Activated T-cell treated with anti-CD3 and anti-CD28 coated beads for 4 hours (primary cell): Measurements from ENCODE around the gene ITPR1.

Experiments used
- DNase-seq: peaks from one replicate; pipeline ENCODE4 v3.0.0-alpha.2; 2020

ITPR1 gene

DNA sequence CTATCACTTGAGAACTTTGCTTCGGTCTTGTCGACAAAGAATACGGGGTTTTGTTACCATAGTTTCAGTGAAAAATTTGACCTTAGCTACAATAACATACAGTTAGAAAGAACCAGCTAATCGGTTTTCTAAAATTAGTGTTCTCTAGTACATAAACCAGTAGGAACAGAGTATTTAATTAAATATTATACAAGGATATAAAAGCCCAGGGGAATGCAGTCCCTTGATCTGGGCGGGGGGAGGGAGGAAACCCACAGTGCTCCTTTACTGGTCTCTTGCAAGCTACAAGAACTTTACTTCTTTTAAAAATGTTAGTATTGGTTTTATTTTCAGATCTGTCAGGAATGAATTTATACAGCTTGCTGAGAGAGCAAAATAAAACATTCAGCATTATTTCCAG lies 41.8 kb downstream of the ITPR1 start:
- DNase-seq, result no peak

DNA sequence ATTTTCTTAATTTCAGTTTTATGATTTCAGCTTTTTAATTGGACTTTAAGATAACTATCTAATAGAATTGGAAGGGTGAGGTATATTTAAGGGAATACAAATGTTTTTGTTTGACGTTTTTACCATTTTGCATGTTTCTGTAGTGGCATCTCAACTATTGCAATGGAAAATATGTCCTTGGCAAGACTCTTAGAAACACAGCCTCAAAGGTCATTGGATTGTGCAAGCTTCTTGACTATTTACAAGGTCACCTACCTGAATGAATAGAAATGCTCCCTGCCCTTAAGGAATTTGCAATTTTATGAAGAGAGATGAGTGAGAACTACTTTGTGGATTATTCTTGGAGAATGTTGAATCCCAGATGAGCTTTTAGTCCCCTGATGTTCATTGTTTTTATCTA lies 43.1 kb downstream of the ITPR1 start:
- no peak for DNase-seq

DNA sequence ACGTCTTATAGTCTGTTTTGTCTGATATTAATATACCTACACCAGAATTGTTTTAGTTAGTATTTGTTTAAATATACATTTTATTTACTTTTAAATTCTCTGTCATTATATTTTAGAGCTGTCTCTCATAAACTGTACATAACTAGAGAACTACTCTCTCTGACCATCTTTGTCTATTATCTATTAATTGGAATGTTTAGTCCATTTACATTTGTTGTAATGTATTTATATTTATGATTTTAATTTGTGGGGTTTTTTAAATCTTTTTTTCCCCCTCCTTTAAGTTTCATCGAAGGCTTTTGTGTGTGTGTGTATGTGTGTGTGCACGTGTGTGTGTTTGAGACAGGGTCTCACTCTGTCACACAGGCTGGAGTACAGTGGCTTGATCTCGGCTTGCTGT lies 47.1 kb downstream of the ITPR1 start:
- no peak for DNase-seq

DNA sequence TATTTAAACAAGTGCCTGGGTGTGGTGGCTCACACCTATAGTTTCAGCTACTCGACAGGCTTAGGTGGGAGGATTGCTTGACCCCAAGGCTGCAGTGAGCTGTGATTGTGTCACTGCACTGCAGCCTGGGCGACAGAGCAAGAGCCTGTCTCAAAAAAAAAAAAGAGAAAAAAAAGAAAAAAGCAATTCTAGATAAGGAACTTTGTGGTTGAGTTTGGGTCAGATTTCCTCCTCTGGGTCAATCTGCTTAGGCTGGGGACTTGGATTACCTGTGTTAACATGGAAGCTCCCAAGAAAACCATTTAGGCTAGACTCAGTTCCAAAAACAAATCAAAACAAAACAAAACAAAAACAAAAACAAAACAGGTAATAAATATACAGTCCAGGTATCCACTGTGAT lies 50.0 kb downstream of the ITPR1 start:
- no peak for DNase-seq

DNA sequence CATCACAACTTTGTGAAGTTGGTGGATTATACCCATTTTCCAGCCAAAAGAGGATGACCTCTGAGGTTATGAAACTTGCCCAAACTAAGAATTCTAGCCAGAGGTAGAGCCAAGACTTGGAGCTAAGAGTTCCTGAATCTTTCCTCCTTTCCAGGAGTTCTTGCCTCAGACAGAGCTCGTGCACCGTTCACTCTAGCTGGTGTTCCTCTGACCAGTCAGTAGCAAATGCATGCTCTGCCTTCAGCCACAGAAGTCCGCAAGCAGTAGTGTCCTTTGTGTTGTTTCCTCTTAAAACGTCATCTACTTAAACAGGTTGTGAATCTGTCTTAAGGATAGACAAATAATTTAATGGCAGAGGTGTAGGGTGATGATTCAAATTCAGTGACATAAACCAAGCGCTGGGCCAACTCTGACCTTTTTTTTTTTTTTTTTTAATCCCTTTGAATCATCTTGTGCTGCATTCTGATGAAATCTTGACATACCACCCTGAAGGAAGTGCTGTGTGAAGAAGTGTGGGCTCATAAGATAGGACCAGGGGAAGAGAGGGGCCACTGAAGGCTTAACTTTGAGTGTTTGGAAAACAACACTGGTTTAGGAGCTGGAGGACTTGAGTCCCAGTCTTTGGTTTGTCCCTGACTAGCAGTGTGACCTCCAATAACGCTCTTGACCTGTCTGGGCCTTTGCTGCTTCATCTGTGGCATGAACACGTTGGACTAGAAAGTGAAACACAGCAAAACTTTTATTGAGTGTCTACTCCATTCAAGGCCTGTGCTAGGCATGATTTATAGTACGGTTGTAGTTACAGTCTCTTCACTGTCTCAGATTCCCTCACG lies 53.4 kb downstream of the ITPR1 start:
- no peak for DNase-seq

DNA sequence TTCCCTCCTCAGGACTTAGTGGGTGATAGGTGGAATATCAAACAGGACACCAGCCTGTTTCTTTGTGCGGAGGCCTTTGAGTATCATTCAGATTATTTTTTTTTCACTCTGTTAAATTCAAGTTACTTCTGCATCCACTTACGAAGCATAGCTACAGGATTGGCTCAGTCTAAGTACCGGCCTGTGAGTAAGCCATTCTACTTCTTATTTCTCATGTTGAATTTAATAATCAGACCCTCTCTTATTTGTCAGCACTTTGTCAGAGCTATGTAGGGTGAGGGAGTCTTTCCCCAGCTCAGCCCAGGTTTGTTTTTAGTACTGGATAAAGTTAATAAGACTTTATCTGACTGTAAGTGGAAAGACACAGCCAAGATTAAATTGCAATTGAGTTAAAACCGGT lies 54.7 kb downstream of the ITPR1 start:
- DNase-seq, result no peak

DNA sequence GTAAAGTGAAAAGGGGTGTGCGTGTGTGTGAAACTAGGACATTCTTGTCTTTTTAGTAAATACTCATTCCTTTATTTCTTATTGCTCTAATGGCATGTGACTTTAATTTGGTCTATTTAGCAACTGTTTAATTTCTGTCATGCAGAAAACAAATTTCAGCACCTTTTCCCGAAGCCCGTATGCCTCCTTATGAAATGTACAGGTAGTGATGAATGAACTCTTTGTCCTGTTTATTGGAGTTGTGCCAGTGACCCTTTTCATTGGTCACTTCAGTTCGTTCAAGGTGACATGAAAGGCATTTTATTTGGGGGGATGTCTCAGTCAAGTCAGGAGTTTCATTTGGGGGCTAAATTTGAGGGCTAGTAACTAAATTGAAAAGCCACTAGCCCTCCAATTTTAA lies 55.2 kb downstream of the ITPR1 start:
- DNase-seq, result no peak

DNA sequence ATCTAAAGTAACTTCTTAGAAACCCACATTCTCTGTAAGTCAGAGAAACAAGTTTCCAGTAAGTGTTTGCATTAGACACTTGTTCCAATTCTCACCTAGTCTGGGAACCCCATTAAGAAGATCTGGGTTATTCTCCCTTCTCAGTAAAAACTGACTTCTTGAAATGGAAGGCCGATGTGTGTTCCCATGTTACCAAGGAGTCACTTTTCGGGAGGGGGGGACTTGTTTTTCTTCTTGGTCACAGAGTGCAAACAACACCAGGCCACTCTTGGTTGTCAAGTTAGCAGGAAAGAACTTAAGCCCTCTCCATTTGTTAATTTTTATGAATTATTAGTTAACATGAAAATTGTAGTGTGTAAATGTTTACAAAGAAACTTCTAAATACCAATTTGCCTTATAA lies 55.6 kb downstream of the ITPR1 start:
- DNase-seq, result no peak

DNA sequence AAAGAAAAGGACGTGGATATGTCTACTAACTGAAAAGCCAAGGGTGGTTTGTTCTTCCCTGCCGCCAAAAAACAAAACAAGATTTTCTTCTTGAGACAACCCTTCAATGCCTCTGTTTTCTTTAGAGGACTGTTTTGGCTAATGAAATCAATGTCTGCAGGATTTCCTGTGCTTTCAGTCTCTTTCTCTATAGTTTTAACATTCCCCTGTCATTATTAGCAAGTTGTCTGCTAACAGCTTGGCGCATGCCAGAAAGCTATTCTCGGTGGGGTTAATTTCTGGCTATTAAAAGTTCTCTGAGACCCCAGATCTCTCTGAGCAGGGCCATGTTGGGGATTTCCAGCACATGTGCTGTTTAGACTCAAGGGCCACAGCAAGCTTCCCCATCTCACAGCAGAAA lies 56.7 kb downstream of the ITPR1 start:
- no peak for DNase-seq

DNA sequence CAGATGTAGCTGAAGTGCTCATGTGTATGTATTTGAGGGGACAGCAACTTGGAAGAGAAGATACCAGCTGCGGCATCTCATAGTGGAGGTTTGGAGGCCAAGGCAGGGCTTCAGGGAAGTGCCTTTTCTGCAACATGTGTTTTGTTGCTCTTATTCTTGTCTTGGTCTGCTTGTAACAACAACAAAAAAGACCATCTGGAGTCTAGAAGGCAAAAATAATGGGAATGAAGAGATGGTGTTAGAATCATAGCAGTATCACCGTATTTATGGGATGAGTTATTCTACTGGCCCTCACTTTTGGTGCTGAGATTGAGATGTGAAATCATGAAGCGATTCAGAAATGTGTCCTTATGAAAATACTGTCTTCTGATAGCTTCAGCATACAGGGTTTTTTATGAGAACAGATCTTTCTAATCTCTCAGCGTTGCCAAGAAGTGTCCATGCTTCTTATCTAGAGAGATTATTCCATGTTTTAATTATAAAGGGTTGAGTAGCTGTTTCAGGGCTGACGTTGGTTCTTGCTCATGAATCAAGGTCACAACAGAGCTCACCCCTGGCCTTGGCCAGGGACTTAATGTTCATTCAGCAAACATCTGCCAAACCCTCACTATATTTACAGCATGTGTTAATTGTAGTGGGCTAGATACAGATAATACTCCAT lies 58.0 kb downstream of the ITPR1 start:
- DNase-seq, result no peak

DNA sequence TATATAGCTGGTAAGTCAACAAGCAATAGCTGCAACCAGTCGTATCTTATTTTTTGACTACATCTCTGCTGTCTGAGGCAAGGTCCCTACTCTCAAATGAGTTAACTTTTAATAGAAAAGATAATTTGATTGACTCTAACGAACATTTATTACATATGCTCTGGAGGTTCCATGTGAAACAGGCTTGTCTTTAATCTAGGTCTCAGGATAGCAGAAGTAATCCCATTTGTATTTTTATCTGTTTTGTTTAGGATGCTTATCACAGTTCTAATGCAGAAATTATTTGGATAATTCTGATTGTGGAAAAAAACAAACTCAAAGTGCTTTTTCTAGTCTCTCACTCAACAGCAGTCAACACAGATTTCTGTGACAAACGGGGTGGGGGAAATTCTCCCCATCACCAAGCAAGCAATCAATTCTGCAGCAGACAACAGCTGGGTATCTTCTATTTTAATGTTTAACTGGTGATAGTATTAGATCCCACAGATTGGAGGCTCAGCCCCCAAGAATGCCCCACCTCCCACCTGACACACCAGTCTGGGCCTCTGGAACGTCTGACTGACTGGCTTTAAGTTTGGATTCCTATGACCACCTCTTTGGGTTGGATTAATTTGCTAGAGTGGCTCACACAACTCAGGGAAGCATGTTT lies 58.8 kb downstream of the ITPR1 start:
- no peak for DNase-seq

DNA sequence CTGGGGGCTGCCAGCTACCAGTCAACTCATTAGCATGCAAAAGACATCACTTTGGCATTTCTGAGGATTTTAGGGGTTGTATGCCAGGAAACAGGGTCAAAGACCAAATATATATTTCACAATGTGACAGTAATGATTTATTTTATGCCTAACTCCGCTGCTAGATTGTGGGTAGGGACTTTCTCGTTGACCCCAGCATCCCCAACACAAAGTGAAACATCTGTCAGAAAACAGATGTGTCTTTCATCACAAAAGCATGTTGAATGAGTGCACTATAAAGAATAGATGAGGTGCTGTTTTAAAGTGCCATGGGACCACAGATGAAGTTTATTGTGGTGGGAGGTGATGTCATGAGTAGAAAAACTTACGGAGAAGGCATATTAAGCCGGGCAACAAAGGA lies 59.7 kb downstream of the ITPR1 start:
- no peak for DNase-seq

DNA sequence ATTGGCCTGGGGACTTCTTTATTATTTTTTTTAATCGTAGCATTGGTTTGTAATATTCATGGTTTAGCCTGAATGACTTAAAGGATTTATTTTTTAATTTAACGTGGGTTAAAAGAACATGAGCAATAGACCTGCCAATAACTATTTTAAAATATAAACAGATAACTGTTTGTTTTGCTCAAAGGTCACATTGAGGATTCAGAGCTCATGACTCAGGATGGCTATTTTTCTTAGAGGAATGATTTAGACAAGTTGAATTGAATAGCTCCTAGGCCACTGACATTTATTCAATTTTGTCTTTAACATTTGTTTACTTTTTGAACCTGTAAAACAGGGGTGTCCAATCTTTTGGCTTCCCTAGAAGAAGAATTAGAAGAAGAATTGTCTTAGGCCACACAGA lies 68.5 kb downstream of the ITPR1 start:
- DNase-seq, result no peak

DNA sequence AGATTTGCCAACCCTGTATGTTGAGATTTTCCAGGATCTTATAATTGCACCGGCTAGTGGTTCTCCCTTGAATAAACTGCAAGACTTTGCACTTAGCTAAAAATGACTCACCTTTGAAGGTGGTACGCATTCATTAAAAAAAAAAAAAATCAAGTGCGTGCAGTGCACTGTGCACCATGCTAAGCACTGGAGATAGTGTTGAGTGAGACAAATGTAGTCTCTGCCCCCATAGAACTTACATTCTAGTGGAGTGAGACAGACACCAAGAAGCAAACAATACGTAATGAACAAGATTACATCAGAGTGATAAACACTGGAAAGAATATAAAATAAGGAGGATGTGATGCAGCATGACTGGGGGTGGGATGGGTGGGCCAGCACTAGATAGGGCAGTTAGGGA lies 69.4 kb downstream of the ITPR1 start:
- no peak for DNase-seq

DNA sequence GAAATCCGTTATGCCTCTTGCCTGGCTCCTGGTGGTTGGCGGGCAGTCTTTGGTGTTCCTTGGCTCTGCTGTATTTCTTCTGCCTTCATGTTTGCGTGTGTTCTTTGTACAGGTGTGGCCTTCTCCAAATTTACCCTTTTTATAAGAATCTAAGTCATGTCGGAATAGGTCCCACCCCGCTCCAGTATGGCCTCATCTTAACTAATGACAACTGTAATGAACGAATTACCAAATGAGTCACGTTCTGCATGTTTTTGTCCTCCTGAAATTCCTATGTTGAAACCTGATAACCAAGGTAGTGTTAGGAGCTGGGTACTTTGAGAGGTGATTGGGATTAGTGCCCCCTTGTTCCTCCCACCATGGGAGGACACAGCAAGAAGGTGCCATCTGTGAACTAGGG lies 71.1 kb downstream of the ITPR1 start:
- DNase-seq, result no peak

DNA sequence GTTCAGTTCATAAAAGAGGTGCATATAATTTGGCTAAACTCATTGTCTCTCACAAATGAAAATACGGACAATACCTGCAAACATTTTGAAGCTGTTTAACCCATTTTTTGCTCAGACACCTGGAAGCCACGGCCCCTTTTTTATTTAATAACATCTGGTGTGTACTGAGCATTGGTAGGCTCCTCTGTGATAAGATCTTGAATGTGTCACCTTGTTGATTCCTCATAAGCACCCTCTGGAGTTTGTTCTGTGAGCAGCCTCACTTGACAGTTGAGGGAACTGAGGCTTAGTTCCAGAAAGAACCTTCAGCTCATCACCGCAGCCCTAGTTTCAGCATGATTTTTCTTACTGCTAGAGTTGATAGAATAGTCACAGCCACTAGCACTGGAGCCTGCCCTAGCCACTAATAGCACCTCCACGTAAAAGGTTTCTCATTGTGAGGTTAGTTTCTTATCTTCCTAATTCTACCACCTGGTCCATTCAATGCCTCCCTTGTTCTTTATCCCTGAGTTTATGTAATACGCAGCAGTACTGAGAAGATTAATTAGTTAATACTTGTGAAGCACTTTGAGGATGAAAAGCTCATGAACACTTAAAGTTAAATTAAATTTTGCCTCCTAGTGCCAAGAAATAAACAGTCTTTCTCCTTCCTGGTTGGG lies 71.9 kb downstream of the ITPR1 start:
- DNase-seq, result no peak

DNA sequence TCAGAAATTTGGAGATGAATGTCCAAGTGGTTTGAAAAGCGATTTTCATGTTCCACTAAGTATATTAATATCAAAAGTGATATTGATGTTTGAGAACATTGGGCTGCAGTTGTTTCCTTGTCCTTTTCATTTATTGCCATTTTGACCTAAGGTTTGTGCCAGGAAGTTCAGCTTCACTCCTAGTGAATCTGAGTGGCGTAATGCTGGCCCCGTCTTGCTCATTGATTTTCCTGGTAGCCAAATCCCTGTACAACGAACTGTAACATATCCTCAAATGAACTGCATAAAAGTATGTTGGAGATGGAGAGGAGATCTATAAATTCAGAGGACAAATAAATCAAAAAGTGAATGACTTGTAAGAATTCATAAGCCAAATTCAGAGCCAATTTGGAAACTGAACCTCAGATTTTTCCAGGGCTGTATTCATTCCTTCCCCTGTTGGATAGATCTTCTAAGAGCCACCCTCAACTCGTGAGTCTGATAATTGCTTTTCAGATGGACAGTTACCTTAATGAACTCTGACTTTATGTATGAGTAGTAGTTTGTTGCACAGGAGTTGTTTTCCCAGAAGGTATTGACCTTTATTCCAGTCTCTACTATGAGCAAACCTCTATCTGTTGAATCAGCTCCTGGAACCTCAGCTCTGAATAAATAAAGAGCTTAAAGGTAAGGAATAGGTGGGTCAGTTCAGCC lies 72.8 kb downstream of the ITPR1 start:
- DNase-seq, result no peak

DNA sequence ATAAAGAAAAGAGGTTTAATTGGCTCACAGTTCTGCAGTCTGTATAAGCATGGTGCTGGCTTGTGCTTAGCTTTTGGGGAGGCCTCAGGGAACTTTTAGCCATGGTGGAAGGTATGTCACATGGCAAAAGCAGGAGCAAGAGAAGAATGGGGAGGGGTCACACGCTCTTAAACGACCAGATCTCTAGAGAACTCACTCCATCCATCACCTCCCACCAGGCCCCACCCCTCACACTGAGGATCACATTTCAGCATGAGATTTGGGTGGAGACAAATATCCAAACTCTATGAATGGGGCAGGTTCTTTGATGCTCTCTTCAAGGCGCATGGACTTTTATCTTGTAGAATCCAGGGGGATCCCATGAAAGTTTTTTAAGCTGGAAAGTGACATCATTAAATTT lies 75.7 kb downstream of the ITPR1 start:
- DNase-seq, result no peak

DNA sequence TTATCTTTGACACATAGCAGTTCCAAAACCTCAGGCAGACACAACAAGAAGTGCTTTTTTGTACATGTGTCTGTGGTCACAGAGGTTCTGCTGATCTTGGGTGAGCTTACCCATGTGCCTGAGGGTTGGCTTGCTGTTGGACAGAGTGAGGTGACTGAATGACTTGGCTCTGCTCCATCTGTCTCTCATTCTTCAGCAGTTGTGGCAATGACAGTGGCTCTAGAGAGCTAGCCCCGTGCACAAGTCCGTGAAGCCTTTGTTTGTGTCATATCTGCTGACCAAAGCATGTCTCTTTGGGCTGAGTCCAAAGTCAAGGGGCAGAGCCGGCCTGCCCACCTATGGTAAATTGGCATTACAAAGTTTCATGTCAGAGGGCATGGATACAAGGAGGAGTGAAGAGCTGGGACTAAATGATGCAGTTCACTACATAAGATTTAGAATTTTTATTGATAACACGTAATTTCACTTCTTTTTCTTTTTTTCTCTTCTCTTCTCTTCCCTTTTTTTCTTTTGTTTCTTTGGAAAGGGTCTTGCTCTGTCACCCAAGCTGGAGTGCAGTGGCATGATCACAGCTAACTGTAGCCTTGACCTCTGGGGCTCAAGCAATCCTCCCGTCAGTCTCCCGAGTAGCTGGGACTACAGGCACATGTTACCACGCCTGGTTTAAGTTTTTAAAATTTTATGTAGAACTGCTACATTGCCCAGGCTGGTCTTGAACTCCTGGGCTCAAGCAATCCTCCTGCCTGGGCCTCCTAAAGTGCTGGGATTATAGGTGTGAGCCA lies 77.9 kb downstream of the ITPR1 start:
- DNase-seq, result no peak

DNA sequence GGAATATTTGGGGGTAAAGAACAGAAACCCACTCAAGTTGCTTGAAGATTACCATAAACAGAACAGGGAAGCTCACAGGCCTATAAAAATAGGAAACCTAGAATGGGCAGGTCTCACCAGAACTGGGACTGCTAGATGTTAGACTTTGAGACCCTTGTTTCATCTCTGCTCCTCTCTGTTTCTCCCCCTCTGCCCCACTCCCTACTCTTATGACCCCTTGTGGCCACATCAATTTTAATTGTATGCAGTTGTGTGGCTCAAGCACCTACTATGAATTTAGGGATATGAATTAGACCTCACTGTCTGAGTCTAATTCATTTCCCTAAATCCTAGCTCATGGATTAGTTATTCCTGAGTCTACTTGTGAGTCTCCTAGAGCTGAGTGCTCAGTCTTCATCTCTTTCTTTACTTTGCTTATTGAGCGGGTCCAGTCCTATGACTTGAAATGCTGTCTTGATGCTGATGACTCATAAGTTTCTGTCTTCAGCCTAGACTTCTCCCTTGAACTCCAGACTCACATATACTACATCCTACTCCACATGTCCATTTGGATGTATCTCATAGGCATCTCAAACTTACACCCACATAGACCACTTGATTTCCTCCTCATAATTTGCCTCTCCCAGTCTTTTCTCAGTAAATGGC lies 78.7 kb downstream of the ITPR1 start:
- DNase-seq, result no peak

DNA sequence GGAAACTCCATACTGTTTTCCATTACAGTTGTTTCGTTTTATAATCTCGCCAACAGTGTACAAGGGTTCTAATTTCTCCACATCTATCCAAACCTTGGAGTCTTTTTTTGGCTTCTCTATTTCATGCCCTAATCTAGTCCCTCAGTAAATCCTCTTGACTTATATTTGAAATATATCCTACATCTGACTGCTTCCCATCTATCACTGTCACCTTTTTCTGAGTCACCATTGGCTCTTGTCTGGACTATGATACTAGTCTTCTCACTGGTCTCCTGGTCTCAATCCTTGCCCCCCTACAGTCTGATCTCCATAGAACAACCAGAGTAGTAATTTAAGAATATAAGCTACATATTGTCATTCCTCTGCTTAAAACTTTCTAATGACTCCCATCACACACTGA lies 80.0 kb downstream of the ITPR1 start:
- DNase-seq, result no peak
